Body of pancreas (tissue), 4 donors: ENCODE measurements around the gene LPP.

Experiments used
- POLR2A ChIP-seq, 3 donors: fragments of 450-650 bp; IDR thresholded peaks; one replicate each; pipeline ENCODE4 v1.6.1; 2016; ENCODE audit warnings: antibody characterized with exemption in 3 of 3, mild to moderate bottlenecking in 2 of 3
- TF ChIP-seq, protein P1 (sequence below), 7 experiments: fragments of 450-650 bp in 4 of 7; fragments of 200-600 bp in 3 of 7; sonication (generic) in 3 of 7; IDR thresholded peaks; one replicate each; pipeline ENCODE4 v1.5.1; 2016 to 2019; ENCODE audit warnings: antibody characterized with exemption in 7 of 7

GRCh38 chr3:188455748-188456147 is 301.8 kb downstream of the LPP start:
- TF ChIP-seq, protein P1, sequence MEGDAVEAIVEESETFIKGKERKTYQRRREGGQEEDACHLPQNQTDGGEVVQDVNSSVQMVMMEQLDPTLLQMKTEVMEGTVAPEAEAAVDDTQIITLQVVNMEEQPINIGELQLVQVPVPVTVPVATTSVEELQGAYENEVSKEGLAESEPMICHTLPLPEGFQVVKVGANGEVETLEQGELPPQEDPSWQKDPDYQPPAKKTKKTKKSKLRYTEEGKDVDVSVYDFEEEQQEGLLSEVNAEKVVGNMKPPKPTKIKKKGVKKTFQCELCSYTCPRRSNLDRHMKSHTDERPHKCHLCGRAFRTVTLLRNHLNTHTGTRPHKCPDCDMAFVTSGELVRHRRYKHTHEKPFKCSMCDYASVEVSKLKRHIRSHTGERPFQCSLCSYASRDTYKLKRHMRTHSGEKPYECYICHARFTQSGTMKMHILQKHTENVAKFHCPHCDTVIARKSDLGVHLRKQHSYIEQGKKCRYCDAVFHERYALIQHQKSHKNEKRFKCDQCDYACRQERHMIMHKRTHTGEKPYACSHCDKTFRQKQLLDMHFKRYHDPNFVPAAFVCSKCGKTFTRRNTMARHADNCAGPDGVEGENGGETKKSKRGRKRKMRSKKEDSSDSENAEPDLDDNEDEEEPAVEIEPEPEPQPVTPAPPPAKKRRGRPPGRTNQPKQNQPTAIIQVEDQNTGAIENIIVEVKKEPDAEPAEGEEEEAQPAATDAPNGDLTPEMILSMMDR (IDR thresholded peaks at IDR 0.05) = no peak
- TF ChIP-seq POLR2A (IDR thresholded peaks at IDR 0.05) = no peak
